22Rv1 (cell line): ENCODE data around the gene ANLN.

Experiments
- H3K27ac ChIP-seq: fragments of 450-650 bp; 2 replicates; pipeline ENCODE4 v1.5.1; 2017
- ZFX ChIP-seq: fragments of 450-650 bp; IDR thresholded peaks from 2 replicates; pipeline ENCODE4 v1.6.1; 2017; ENCODE audit warnings: antibody characterized with exemption, borderline replicate concordance
- TF ChIP-seq, protein P1 (sequence below): fragments of 450-650 bp; IDR thresholded peaks from 2 replicates; pipeline ENCODE4 v1.5.1; 2017; ENCODE audit warnings: mild to moderate bottlenecking

The ANLN gene

DNA sequence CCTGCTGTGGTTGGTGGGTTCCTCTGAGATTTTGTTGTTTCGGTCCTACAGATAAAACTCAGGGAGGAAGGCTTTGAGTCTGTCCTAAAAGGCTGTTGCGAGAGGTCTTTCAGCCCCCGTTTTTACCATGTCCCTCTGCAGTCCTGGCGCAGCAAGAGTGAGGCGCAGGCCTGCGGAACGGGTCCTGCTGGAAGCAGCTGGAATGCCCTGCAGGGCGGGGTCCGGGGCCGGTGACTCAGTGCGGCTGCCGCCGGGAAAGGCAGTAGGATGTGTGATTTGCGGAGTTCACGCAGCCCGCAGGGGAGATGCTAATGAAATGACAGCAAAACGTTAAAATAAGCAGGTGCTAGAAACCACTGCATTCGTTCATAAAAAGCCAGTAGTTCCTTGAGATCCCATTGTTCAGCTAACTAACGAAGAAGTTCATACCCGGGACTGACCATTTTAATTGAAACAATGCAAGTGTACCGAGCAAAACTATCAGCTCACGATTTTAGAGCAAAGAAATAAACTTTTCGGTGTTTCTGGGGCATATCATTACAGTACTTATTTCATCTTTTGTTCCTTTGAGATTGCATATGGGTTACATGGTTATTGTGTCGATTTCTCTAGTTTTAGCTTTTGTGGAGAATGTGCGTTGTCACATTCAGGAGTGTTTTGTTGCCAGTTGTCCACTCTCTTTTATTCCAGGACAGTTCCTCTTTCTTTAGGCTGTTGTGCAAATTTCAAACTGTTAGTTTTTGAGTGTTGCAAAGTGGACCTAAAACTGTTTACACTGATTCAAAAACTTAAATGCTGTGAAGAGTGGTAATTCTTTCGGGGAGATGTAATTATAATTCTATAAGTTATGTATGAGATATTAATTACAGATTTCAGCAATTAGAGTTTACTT is 783 bp downstream of the ANLN start:
- TF ChIP-seq, protein P1, sequence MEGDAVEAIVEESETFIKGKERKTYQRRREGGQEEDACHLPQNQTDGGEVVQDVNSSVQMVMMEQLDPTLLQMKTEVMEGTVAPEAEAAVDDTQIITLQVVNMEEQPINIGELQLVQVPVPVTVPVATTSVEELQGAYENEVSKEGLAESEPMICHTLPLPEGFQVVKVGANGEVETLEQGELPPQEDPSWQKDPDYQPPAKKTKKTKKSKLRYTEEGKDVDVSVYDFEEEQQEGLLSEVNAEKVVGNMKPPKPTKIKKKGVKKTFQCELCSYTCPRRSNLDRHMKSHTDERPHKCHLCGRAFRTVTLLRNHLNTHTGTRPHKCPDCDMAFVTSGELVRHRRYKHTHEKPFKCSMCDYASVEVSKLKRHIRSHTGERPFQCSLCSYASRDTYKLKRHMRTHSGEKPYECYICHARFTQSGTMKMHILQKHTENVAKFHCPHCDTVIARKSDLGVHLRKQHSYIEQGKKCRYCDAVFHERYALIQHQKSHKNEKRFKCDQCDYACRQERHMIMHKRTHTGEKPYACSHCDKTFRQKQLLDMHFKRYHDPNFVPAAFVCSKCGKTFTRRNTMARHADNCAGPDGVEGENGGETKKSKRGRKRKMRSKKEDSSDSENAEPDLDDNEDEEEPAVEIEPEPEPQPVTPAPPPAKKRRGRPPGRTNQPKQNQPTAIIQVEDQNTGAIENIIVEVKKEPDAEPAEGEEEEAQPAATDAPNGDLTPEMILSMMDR = 0 out of 2 replicates have a peak, but pooled peaks have one; percentile 6
- no peak for TF ChIP-seq ZFX
- peak overlapping the region; percentile 94 for H3K27ac ChIP-seq

DNA sequence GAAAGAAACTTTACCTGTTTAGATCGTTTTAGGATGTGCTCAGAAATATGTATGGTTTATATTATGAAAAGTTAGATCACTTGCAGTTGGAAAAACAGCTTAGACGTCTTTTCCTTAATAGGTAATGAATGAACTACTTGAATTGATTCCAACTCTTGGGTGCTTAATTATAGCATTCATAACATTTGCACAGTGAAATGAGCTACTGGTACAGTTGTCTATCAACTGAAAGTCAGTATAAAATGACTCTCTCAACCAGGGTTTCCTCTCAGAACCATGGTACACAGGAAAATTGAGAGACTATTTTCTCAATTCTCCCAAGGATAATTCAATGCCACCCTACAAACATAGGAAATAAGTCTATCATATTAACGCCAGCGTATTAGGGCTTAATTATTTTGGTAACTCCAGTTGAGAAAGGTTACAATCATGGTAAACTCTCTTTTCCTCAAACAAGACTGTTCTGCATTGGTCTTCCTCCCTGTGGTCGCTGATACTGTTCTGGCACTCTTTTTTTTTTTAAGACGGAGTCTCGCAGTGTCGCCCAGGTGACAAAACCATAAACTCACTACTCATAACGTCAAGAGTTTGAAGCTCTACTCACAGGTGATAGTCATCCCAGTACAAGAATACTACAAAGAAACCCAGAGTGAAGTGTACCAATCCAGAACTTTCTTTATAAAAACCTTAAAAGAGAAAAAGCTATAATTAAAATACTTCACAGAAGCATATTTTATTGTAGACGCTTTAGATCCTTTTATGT is 2.0 kb downstream of the ANLN start:
- H3K27ac ChIP-seq = peak overlapping the region; percentile 94
- TF ChIP-seq, protein P1 = no peak
- TF ChIP-seq ZFX = no peak

DNA sequence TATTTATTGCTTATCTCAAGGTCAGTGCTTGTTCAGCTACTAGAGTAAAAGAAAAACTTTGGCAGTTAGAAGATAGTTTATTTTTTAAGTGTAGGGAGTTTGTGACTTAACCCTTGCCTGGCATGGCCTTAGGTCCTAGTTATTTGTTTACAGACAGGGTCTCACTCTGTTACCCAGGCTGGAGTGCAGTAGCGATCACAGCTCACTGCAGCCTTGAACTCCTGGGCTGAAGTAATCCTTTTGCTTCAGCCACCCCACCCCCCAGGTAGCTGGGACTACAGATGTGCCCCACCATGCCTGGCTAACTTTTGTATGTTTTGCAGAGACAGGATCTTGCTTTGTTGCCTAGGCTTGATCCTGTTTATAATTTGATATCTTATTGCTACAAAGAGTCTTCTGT is 4.2 kb downstream of the ANLN start:
- TF ChIP-seq ZFX = no peak
- TF ChIP-seq, protein P1 = no peak
- H3K27ac ChIP-seq = no peak overlapping the region

DNA sequence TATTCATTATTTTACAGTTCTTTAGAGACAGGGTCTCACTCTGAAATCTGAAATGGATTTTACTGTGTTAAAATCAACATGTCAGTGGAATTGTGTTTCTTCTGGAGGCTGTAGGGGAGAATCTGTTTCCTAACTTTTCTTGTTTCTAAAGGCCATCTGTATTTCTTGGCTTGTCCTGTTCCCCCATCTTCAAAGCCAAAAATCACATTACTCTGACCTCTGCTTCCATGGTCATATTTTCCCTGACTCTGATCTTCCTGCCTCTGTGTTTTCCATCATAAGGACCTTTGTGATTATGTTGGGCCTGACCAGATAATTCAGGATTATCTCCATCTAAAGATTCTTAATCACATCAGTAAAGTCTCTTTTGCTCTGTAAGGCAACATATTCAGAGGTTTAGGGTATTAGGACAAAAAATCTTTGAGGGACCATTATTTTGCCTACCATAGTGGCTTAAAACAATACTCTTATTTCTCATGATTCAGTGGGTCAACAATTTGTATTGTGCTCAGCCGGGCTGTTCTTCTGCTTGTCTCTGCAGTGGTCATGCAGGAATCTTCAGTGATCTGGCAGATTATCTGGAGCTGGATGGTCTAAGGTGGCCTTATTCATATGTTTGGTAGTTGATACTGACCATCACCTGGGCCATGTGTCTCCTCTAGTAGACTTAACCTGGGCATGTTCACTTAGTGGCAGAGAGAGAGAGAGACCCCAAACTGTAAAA is 5.7 kb downstream of the ANLN start:
- TF ChIP-seq, protein P1 = no peak
- no peak for TF ChIP-seq ZFX
- H3K27ac ChIP-seq = no peak overlapping the region

DNA sequence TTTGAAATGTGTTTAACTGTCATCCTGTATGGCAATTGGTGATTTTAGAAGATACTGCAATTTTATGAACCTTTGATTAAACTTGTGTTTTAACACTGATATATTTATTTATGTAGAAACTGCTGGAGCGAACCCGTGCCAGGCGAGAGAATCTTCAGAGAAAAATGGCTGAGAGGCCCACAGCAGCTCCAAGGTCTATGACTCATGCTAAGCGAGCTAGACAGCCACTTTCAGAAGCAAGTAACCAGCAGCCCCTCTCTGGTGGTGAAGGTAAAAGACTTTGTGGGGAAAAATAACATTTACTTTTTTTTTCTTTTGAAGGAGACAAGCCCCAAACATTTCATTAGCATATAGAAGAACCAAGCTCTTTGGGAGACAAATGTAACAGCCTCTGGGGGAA is 6.5 kb downstream of the ANLN start:
- H3K27ac ChIP-seq = no peak overlapping the region
- TF ChIP-seq ZFX = no peak
- TF ChIP-seq, protein P1 = no peak

DNA sequence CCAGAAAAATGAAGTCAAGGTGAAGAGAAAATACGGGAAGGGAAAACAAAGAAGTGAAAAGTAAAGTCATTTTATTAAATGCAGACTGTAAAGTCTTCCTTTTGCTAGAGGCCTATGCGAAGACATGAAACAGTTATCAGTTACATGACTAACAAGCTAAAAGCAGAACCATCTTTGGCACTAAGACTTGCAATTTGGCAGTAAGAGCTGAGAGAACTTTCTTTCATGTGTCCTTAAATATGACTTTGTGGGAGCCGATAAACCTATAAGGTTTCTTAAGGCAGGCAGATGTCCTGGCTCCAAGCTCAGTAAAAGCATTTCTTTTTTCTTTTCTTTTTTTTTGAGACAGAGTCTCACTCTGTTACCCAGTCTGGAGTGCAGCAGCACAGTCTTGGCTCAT is 10.4 kb downstream of the ANLN start:
- no peak overlapping the region for H3K27ac ChIP-seq
- TF ChIP-seq, protein P1 = no peak
- no peak for TF ChIP-seq ZFX
